GM15510 (cell line): ENCODE results near the gene WDR64.
A peak's percentile ranks its signal among the peaks of the same experiment; 100 is the strongest.

ENCODE experiments used
- POLR2A ChIP-seq: IDR thresholded peaks from 3 replicates; pipeline ENCODE4 v1.6.1; 2011; ENCODE audit warnings: borderline replicate concordance; ENCODE audit not compliant: insufficient read length; ENCODE audit errors: extremely low read depth

WDR64 gene

GRCh38 chr1:241839369-241839979 is 187.4 kb downstream of the WDR64 start:
- TF ChIP-seq POLR2A, result no peak

GRCh38 chr1:241840164-241840563 is 188.1 kb downstream of the WDR64 start:
- no peak for TF ChIP-seq POLR2A

GRCh38 chr1:241841691-241842090 is 189.6 kb downstream of the WDR64 start:
- no peak for TF ChIP-seq POLR2A

GRCh38 chr1:241842565-241842964 is 190.5 kb downstream of the WDR64 start:
- no peak for TF ChIP-seq POLR2A

DNA sequence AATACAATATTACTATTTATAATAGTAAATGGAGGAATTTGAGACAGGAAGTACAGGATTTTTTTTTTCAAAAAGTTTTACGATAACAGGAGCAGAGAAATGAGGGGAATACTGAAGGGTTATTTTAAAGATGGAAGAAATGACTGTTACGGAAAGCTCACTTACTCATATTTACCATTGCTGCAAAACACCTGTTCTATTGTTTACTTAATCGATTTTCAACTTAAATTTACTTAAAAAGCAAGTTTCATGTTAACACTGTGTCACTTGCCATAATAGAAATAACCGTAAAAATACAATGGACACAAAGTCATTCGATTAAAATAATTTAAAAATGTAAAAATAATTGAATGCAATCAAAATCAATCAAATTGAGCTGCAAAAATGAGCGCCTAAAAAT is 192.5 kb downstream of the WDR64 start:
- TF ChIP-seq POLR2A, result no peak

GRCh38 chr1:241846375-241846774 is 194.3 kb downstream of the WDR64 start:
- TF ChIP-seq POLR2A, result no peak

DNA sequence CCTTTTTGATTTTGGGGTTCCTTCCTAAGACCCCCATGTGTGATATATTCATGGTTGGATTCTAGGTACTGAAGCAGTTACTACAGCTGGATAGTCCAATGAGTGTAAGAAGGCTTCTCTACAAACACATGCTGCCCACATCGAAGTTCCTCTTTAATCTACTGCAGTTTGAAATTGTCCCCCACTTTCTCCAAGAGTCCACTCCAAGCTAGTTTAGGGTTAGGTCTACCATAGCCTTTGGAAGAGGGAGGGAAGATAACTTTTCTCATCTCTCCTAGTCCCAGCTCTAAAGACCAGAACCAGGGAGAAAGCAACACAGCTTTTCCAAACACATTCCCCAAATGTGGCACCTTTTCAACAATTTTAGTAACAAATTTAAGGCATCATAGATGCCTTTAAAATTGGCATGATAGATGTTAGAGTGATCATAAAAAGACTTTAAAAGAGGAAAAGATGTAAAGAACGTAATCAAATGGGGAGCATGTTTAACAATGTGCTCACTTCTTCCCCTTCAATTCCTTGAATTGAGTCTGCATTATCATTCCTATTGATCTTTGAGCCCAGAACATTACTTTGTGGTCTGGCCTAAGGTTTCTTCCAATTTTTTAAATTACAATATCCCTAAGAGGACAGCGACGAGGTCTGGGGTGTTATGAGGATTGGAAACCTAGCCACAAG is 194.9 kb downstream of the WDR64 start:
- TF ChIP-seq POLR2A, result no peak

GRCh38 chr1:241847540-241847795 is 195.4 kb downstream of the WDR64 start:
- TF ChIP-seq POLR2A, result no peak

GRCh38 chr1:241847796-241848685 is 196.0 kb downstream of the WDR64 start, which contains the start of gene EXO1:
Gene EXO1, plus strand, starts transcription at chr1:241848204. Its CDS starts 2,222 bp downstream, at chr1:241850426.
- TF ChIP-seq POLR2A, result peak; percentile 68

- TF ChIP-seq POLR2A, result no peak
These were observed 196.7 kb downstream of the WDR64 start for GRCh38 chr1:241848686-241849344.

GRCh38 chr1:241849345-241849695 is 197.2 kb downstream of the WDR64 start:
- no peak for TF ChIP-seq POLR2A
